WTC11 (cell line): Measurements from ENCODE around the gene RHOT2. TPM values are rescaled to one million over a fixed set of nuclear protein-coding genes. Genes with fewer than 3 reads are reported as not detected.

Experiments used
- ATAC-seq: fragments of 200-7000 bp; cut with Tn5 transposase; 2 replicates; pipeline ENCODE4 v1.10.0; 2021; ENCODE audit warnings: mild to moderate bottlenecking, moderate library complexity
- CTCF ChIA-PET: fragments of 300-600 bp; sonication (Branson Sonifier 250); formaldehyde crosslinking; loops from one replicate; lab custom pipeline; 2021; ENCODE audit warnings: antibody characterized with exemption; lab: Charles Lee
- POLR2A ChIA-PET: fragments of 350-600 bp; sonication (Branson Sonifier 250); formaldehyde crosslinking; loops from one replicate; lab custom pipeline; 2021; ENCODE audit warnings: antibody characterized with exemption; lab: Charles Lee
- DNase-seq: peaks from one replicate; pipeline ENCODE4 v3.0.0; 2021; ENCODE audit warnings: low spot score
- H3K27ac Mint-ChIP-seq: 2 replicates; pipeline ENCODE4 v1.8.0; 2021; ENCODE audit warnings: mixed read lengths
- H3K27me3 Mint-ChIP-seq: 2 replicates; pipeline ENCODE4 v1.8.0; 2021; ENCODE audit warnings: low read depth, mild to moderate bottlenecking, moderate library complexity, mixed read lengths
- H3K36me3 Mint-ChIP-seq: 2 replicates; pipeline ENCODE4 v1.8.0; 2021; ENCODE audit warnings: mixed read lengths
- H3K4me1 Mint-ChIP-seq: 2 replicates; pipeline ENCODE4 v1.8.0; 2022; ENCODE audit warnings: mixed read lengths
- H3K4me3 Mint-ChIP-seq: 2 replicates; pipeline ENCODE4 v1.8.0; 2021; ENCODE audit warnings: mild to moderate bottlenecking, moderate library complexity, mixed read lengths
- H3K9me3 Mint-ChIP-seq: 2 replicates; pipeline ENCODE4 v1.8.0; 2021; ENCODE audit warnings: mixed read lengths
- AR ChIP-seq: fragments of 250-450 bp; sonication (Bioruptor Pico); IDR thresholded peaks from 2 replicates; pipeline ENCODE4 v1.9.0; 2021; ENCODE audit warnings: mild to moderate bottlenecking
- ATF2 ChIP-seq: sonication (generic); formaldehyde crosslinking; IDR thresholded peaks from 2 replicates; pipeline ENCODE4 v1.8.1; 2022; ENCODE audit warnings: low read depth, missing genetic modification reagents, borderline replicate concordance
- ATF6 ChIP-seq: sonication (generic); formaldehyde crosslinking; IDR thresholded peaks from 2 replicates; pipeline ENCODE4 v1.8.1; 2023; ENCODE audit warnings: mild to moderate bottlenecking, missing genetic modification reagents
- CREB1 ChIP-seq: sonication (generic); formaldehyde crosslinking; IDR thresholded peaks from 2 replicates; pipeline ENCODE4 v1.8.0; 2023; ENCODE audit warnings: mild to moderate bottlenecking, missing genetic modification reagents
- CTCF ChIP-seq: fragments of 200-600 bp; IDR thresholded peaks from 2 replicates; pipeline ENCODE4 v1.8.0; 2022; ENCODE audit warnings: antibody characterized with exemption
- E2F4 ChIP-seq: sonication (generic); formaldehyde crosslinking; IDR thresholded peaks from 2 replicates; pipeline ENCODE4 v1.8.1; 2022; ENCODE audit warnings: low read depth, mild to moderate bottlenecking, moderate library complexity, missing genetic modification reagents, borderline replicate concordance
- IRF1 ChIP-seq: sonication (generic); formaldehyde crosslinking; IDR thresholded peaks from 2 replicates; pipeline ENCODE4 v1.8.0; 2023; ENCODE audit warnings: missing genetic modification reagents
- MXD4 ChIP-seq: fragments of 250-450 bp; sonication (Bioruptor Pico); IDR thresholded peaks from 2 replicates; pipeline ENCODE4 v1.8.0; 2021; ENCODE audit warnings: mild to moderate bottlenecking, moderate library complexity, borderline replicate concordance
- MYBL2 ChIP-seq: sonication (generic); formaldehyde crosslinking; IDR thresholded peaks from 2 replicates; pipeline ENCODE4 v1.8.1; 2023; ENCODE audit warnings: mild to moderate bottlenecking, moderate library complexity, missing genetic modification reagents
- SMAD3 ChIP-seq: sonication (generic); formaldehyde crosslinking; IDR thresholded peaks from 2 replicates; pipeline ENCODE4 v1.8.0; 2022; ENCODE audit warnings: missing genetic modification reagents, mild to moderate bottlenecking, borderline replicate concordance
- SMAD4 ChIP-seq: sonication (generic); formaldehyde crosslinking; IDR thresholded peaks from 2 replicates; pipeline ENCODE4 v1.8.0; 2022; ENCODE audit warnings: mild to moderate bottlenecking, missing genetic modification reagents
- SP1 ChIP-seq: sonication (generic); formaldehyde crosslinking; conservative IDR thresholded peaks from 2 replicates; pipeline ENCODE4 v1.8.1; 2022; ENCODE audit warnings: missing genetic modification reagents
- USF1 ChIP-seq: sonication (generic); formaldehyde crosslinking; IDR thresholded peaks from 2 replicates; pipeline ENCODE4 v1.8.0; 2022; ENCODE audit warnings: mild to moderate bottlenecking, missing genetic modification reagents
- ZNF425 ChIP-seq: fragments of 250-450 bp; sonication (Bioruptor Pico); conservative IDR thresholded peaks from 2 replicates; pipeline ENCODE4 v1.9.0; 2021; ENCODE audit warnings: mild to moderate bottlenecking
- ZNF671 ChIP-seq: fragments of 250-450 bp; sonication (Bioruptor Pico); IDR thresholded peaks from 2 replicates; pipeline ENCODE4 v1.8.0; 2021; ENCODE audit warnings: mild to moderate bottlenecking
- total RNA-seq: library from RNA; stranded (reverse); gene quantifications from 3 replicates; pipeline ENCODE4 v1.2.3, GENCODE V29; 2021

Gene RHOT2
- total RNA-seq, 1 experiment from 2014 or later = 285 TPM

GRCh38 chr16:685967-686366 is 18.0 kb downstream of the RHOT2 start:
- DNase-seq = peak; percentile 70
- Mint-ChIP-seq H3K27ac (peak overlapping the region; percentile 65), H3K27me3 (peaks cover 5% of the 10 kb centered on the region; the same call in 1 of the 2 replicates), H3K36me3 (peaks cover 24% of the 10 kb centered on the region), H3K9me3 (no peaks in the 10 kb centered on the region), H3K4me3 (peak overlapping the region; percentile 39)
- POLR2A ChIA-PET = no interaction called here
- peak; percentile 6; the same call in 1 of the 2 replicates for ATAC-seq
- CTCF ChIA-PET = interaction anchor here (0.7 to 1.7 kb wide), 13 partner anchors 9 to 169 kb away, joined by 3 to 12 read pairs (median 4); partner anchors contain the start of genes CHTF18, RHBDL1, RHOT2 and RPUSD1
- no peak for TF ChIP-seq CREB1
- peak; percentile 60 for TF ChIP-seq CTCF
- no peak for TF ChIP-seq USF1 (CRISPR knock-in tag)
- no peak for TF ChIP-seq E2F4 (CRISPR knock-in tag)
- TF ChIP-seq, all 79 proteins: peak for 1
- peaks cover 20% of the 10 kb centered on the region for H3K4me1 Mint-ChIP-seq

- POLR2A ChIA-PET = no interaction called here
- DNase-seq = no peak
- H3K4me3 Mint-ChIP-seq = no peak overlapping the region
- peaks cover 17% of the 10 kb centered on the region for H3K36me3 Mint-ChIP-seq
- peaks cover 9% of the 10 kb centered on the region for H3K27me3 Mint-ChIP-seq
- H3K4me1 Mint-ChIP-seq = peaks cover 13% of the 10 kb centered on the region
- CTCF ChIA-PET = interaction anchor here (0.7 to 1.7 kb wide), 12 partner anchors 8 to 168 kb away, joined by 3 to 12 read pairs (median 4); partner anchors contain the start of genes CHTF18, RHBDL1, RHOT2 and RPUSD1
- H3K9me3 Mint-ChIP-seq = no peaks in the 10 kb centered on the region
- no peak for ATAC-seq
- H3K27ac Mint-ChIP-seq = no peak overlapping the region
- no peak for TF ChIP-seq CTCF
- no peak for TF ChIP-seq SP1
- no peak for TF ChIP-seq MXD4 (CRISPR knock-in tag)
- TF ChIP-seq IRF1 = no peak
- no peak for TF ChIP-seq AR (CRISPR knock-in tag)
- no peak for TF ChIP-seq ATF2 (CRISPR knock-in tag)
- TF ChIP-seq SMAD3 (CRISPR knock-in tag) = no peak
- TF ChIP-seq MYBL2 (CRISPR knock-in tag) = no peak
- no peak for TF ChIP-seq ZNF425 (CRISPR knock-in tag)
- no peak for TF ChIP-seq SMAD4 (CRISPR knock-in tag)
- TF ChIP-seq ATF6 (CRISPR knock-in tag) = no peak
- TF ChIP-seq ZNF671 (CRISPR knock-in tag) = no peak
- no peak for TF ChIP-seq CREB1
Measured at GRCh38 chr16:686459-687260, 18.7 kb downstream of the RHOT2 start.
